GM12878 (cell line): Measurements from ENCODE around the gene HIVEP3. TPM values are rescaled to one million over a fixed set of nuclear protein-coding genes. Genes with fewer than 3 reads are reported as not detected.

Source experiments
- ATAC-seq: fragments of 200-7000 bp; cut with Tn5 transposase; 3 replicates; pipeline ENCODE4 v1.9.1; 2020; ENCODE audit warnings: mild to moderate bottlenecking, moderate library complexity
- BruUV-seq: library from RNA; stranded (reverse); fragments of 400-500 nt; replicated peaks from 2 replicates; lab custom pipeline; 2021; lab: Mats Ljungman, UMichigan
- CTCF ChIA-PET: fragments of 300-600 bp; sonication (Branson Sonifier 250); formaldehyde crosslinking; extraction: SDS; loops from one replicate; lab custom pipeline; 2021; ENCODE audit warnings: inconsistent platforms; lab: Yijun Ruan, JAX
- POLR2A ChIA-PET: fragments of 350-600 bp; formaldehyde crosslinking; extraction: SDS; loops from one replicate; lab custom pipeline; 2021; ENCODE audit warnings: inconsistent platforms; lab: Charles Lee
- RAD21 ChIA-PET: fragments of 300-600 bp; sonication (Branson Sonifier 250); formaldehyde crosslinking; loops from one replicate; lab custom pipeline; 2023; ENCODE audit warnings: antibody characterized with exemption; ENCODE audit not compliant: unreplicated experiment; lab: Charles Lee
- SMC1A ChIA-PET: fragments of 300-600 bp; sonication (Branson Sonifier 250); formaldehyde crosslinking; loops from one replicate; lab custom pipeline; 2023; ENCODE audit not compliant: unreplicated experiment, uncharacterized antibody; lab: Charles Lee
- DNase-seq: peaks from one replicate; pipeline ENCODE4 v3.0.0-alpha.2; 2011; ENCODE audit warnings: low read depth, low spot score
- FAIRE-seq: peaks from 3 replicates; lab custom pipeline; 2011; peaks lifted over from hg19 to GRCh38; lab: Jason Lieb, UNC
- H2AFZ ChIP-seq: 2 replicates; pipeline ENCODE4 v1.6.0; 2011; ENCODE audit warnings: low read depth, low read length, control low read depth; ENCODE audit not compliant: control insufficient read depth
- H3K27ac ChIP-seq: 2 replicates; pipeline ENCODE4 v1.5.1; 2011; ENCODE audit warnings: control low read depth; ENCODE audit not compliant: control insufficient read depth, insufficient read depth
- H3K27me3 ChIP-seq, 2 experiments: replicated peaks in 1 of 2; 2 replicates each; pipeline versions ENCODE4 v1.6.0 to v1.6.1; 2011; ENCODE audit warnings: low read length in 1 of 2; ENCODE audit not compliant: control insufficient read depth in 2 of 2, insufficient read depth in 2 of 2
- H3K36me3 ChIP-seq, 2 experiments: 2 replicates each; pipeline ENCODE4 v1.5.1; 2011; ENCODE audit warnings: low read length in 1 of 2; ENCODE audit not compliant: control insufficient read depth in 2 of 2, insufficient read depth in 2 of 2
- H3K4me1 ChIP-seq: 2 replicates; pipeline ENCODE4 v1.6.1; 2011; ENCODE audit warnings: mild to moderate bottlenecking, low read length, moderate library complexity, mixed read lengths; ENCODE audit not compliant: control insufficient read depth, insufficient read depth
- H3K4me2 ChIP-seq: 2 replicates; pipeline ENCODE4 v1.6.0; 2011; ENCODE audit warnings: control low read depth; ENCODE audit not compliant: control insufficient read depth, insufficient read depth
- H3K4me3 ChIP-seq: fragments of 200-600 bp; sonication (generic); 2 replicates; pipeline ENCODE4 v1.5.1; 2016
- H3K79me2 ChIP-seq: 2 replicates; pipeline ENCODE4 v1.6.0; 2011; ENCODE audit warnings: low read length; ENCODE audit not compliant: control insufficient read depth, insufficient read depth
- H3K9ac ChIP-seq: 2 replicates; pipeline ENCODE4 v1.8.0; 2011; ENCODE audit warnings: low read length, control low read depth, mixed read lengths; ENCODE audit not compliant: control insufficient read depth, insufficient read depth
- H3K9me3 ChIP-seq: replicated peaks from 3 replicates; pipeline ENCODE4 v1.5.1; 2011; ENCODE audit warnings: mild to moderate bottlenecking, low read length; ENCODE audit not compliant: control insufficient read depth, insufficient read depth
- H4K20me1 ChIP-seq: 2 replicates; pipeline ENCODE4 v1.6.0; 2011; ENCODE audit not compliant: control insufficient read depth, insufficient read depth
- BACH1 ChIP-seq: fragments of 450-650 bp; IDR thresholded peaks from 2 replicates; pipeline ENCODE4 v1.6.1; 2017; ENCODE audit warnings: mild to moderate bottlenecking, borderline replicate concordance
- HCFC1 ChIP-seq: fragments of 150-350 bp; IDR thresholded peaks from 2 replicates; pipeline ENCODE4 v1.6.1; 2014; ENCODE audit warnings: low read length
- HDGF ChIP-seq: fragments of 450-650 bp; IDR thresholded peaks from 2 replicates; pipeline ENCODE4 v1.6.1; 2016; ENCODE audit warnings: antibody characterized with exemption
- HSF1 ChIP-seq: fragments of 150-350 bp; IDR thresholded peaks from 2 replicates; pipeline ENCODE4 v1.6.1; 2014; ENCODE audit warnings: mild to moderate bottlenecking, low read depth, low read length
- IKZF2 ChIP-seq, 2 experiments: fragments of 450-650 bp; IDR thresholded peaks; 2 replicates each; pipeline ENCODE4 v1.6.1; 2017; ENCODE audit warnings: mild to moderate bottlenecking in 2 of 2, moderate library complexity in 2 of 2
- MLLT1 ChIP-seq: fragments of 450-650 bp; IDR thresholded peaks from 2 replicates; pipeline ENCODE4 v1.6.1; 2016; ENCODE audit warnings: mild to moderate bottlenecking
- MTA2 ChIP-seq: fragments of 450-650 bp; IDR thresholded peaks from 2 replicates; pipeline ENCODE4 v1.6.1; 2016; ENCODE audit warnings: low read depth, mild to moderate bottlenecking, moderate library complexity
- NFXL1 ChIP-seq: fragments of 450-650 bp; IDR thresholded peaks from 2 replicates; pipeline ENCODE4 v1.6.1; 2017; ENCODE audit warnings: antibody characterized with exemption, mild to moderate bottlenecking, borderline replicate concordance
- NFYB ChIP-seq: IDR thresholded peaks from 2 replicates; pipeline ENCODE4 v1.6.1; 2011; ENCODE audit warnings: low read depth, mild to moderate bottlenecking, low read length, improper control_type of control experiment, moderate library complexity; ENCODE audit not compliant: insufficient read depth
- PML ChIP-seq: IDR thresholded peaks from 2 replicates; pipeline ENCODE4 v1.6.1; 2012; ENCODE audit warnings: low read length, inconsistent platforms
- TCF12 ChIP-seq: IDR thresholded peaks from 2 replicates; pipeline ENCODE4 v1.6.1; 2011; ENCODE audit warnings: low read depth, mild to moderate bottlenecking, low read length
- TCF7 ChIP-seq: IDR thresholded peaks from 2 replicates; pipeline ENCODE4 v1.6.1; 2014; ENCODE audit warnings: antibody characterized with exemption, borderline replicate concordance
- YBX1 ChIP-seq: fragments of 450-650 bp; IDR thresholded peaks from 2 replicates; pipeline ENCODE4 v1.6.1; 2016; ENCODE audit warnings: antibody characterized with exemption
- ZBED1 ChIP-seq: IDR thresholded peaks from 2 replicates; pipeline ENCODE4 v1.6.1; 2016; ENCODE audit warnings: borderline replicate concordance
- ZNF592 ChIP-seq: fragments of 450-650 bp; IDR thresholded peaks from 2 replicates; pipeline ENCODE4 v1.6.1; 2017; ENCODE audit warnings: mild to moderate bottlenecking, moderate library complexity
- ZNF622 ChIP-seq: fragments of 450-650 bp; IDR thresholded peaks from 2 replicates; pipeline ENCODE4 v1.6.1; 2017; ENCODE audit warnings: mild to moderate bottlenecking, inconsistent platforms
- ZSCAN29 ChIP-seq: fragments of 450-650 bp; IDR thresholded peaks from 2 replicates; pipeline ENCODE4 v1.6.1; 2017; ENCODE audit warnings: mild to moderate bottlenecking, moderate library complexity
- WGBS: methylation state at CpG from one replicate; pipeline ENCODE4 v1.1.6; 2016; ENCODE audit warnings: low lambda C conversion rate; ENCODE audit not compliant: insufficient replicate concordance, insufficient coverage; ENCODE audit errors: missing lambda C conversion rate; 5-methylcytosine and 5-hydroxymethylcytosine counted together
- in situ Hi-C: fragments of 300-500 bp; cut with MboI; formaldehyde crosslinking; loops from 9 replicates; pipeline ENCODE4 v1.14.3; 2018; ENCODE audit warnings: mixed read lengths
- intact Hi-C: fragments of 100-400 bp; cut with micrococcal nuclease; formaldehyde crosslinking; loops from one replicate; pipeline ENCODE4 v1.14.2; 2022; ENCODE audit not compliant: unreplicated experiment
- polyA plus RNA-seq, 11 experiments: library from polyadenylated mRNA; depleted of rRNA in 4 of 11; unstranded in 6 of 11; stranded (reverse) in 5 of 11; fragments of >200 nt; fragmentation: Nextera tagmentation in 4 of 11; fragmentation: Illumina TruSeq in 1 of 11; extraction: Ambion mirVana in 4 of 11; extraction: Trizol in 1 of 11; gene quantifications; 1 replicate in 1 of 11; 2 replicates in 10 of 11; pipeline versions ENCODE4 v1.2.1 to v1.2.3, GENCODE V29; 2011 to 2016; ENCODE audit warnings: inconsistent platforms in 2 of 11, missing spikeins in 2 of 11, low read depth in 1 of 11
- total RNA-seq, 4 experiments: library from RNA; depleted of rRNA in 3 of 4; stranded (reverse); fragments of >200 nt in 3 of 4; fragmentation: Illumina TruSeq in 1 of 4; extraction: Trizol in 1 of 4; gene quantifications; 2 replicates each; pipeline versions ENCODE4 v1.2.1 to v1.2.3, GENCODE V29; 2013 to 2021

The HIVEP3 gene
- total and polyA plus RNA-seq, 10 of the 15 experiments (the other 5 are each of a cell fraction or from before 2014, with no cell fraction given), result 1.8 to 13.6 (median 3.8) TPM

- Histone ChIP-seq H3K4me2 (no peak overlapping the region), H3K9ac (no peak overlapping the region), H3K36me3 (no peaks in the 10 kb centered on the region; a peak in 1 of 4 replicates), H4K20me1 (no peaks in the 10 kb centered on the region), H3K79me2 (no peaks in the 10 kb centered on the region), H3K27me3 (no peaks in the 10 kb centered on the region), H3K27ac (no peak overlapping the region), H3K4me3 (no peak overlapping the region), H3K9me3 (no peaks in the 10 kb centered on the region; the same call in 2 of the 3 replicates), H2AFZ (no peak overlapping the region), H3K4me1 (no peaks in the 10 kb centered on the region; the same call in 1 of the 2 replicates)
- ChIA-PET RAD21 (no interaction called here), CTCF (interaction anchor here (2.1 kb wide), 1 partner anchor 36 kb away, joined by 6 read pairs; no protein-coding TSS in a partner anchor), POLR2A (no interaction called here), SMC1A (interaction anchor here (1.0 to 1.2 kb wide), 3 partner anchors 9 to 18 kb away, joined by 3 to 4 read pairs (median 4); no protein-coding TSS in a partner anchor)
- in situ Hi-C loops (no loop called here), intact Hi-C loops (no loop called here)
- WGBS, result 0% methylated on average over 2 of the region's 2 CpGs
- ATAC-seq (no peak), FAIRE-seq (no peak), DNase-seq (no peak)
- BruUV-seq, result no TSS peak
- TF ChIP-seq NFXL1 (no peak), MTA2 (no peak), PML (no peak), BACH1 (no peak), ZNF622 (no peak), HSF1 (no peak), ZSCAN29 (no peak), HCFC1 (no peak), TCF7 (no peak), TCF12 (no peak), ZBED1 (no peak), ZNF592 (no peak), YBX1 (no peak), HDGF (no peak), NFYB (no peak), MLLT1 (no peak), IKZF2 (IDR thresholded peaks at IDR 0.05) (no peak)
Measured at GRCh38 chr1:41847733-41848132, 71.0 kb downstream of the HIVEP3 start.
